ENCODE data around the gene GRIN2C. TPM values are rescaled to one million over a fixed set of nuclear protein-coding genes. Genes with fewer than 3 reads are reported as not detected.

Gene GRIN2C
- total RNA-seq, 1 donor from 2014 or later, result 0.02 TPM

DNA sequence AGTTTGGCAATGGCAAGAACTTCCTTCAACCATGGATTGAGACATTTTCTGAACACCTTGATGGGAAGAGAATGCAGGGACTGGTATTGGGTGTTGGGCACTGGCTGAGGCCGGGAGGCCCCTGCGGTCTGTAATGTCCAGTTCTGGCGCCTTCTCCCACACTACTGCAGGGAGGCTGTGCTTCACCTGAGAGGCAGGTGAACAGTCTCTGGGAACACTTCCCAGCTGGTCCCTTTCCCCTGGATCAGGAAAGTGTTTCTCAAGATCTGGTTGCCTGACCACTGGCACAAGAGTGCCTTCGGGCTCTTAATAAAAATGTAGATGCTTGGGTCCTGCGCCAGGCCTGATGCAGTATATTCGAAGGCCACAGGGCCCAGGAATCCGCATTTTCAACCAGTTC lies 55.0 kb downstream of the GRIN2C start:
- no peak overlapping the region for H3K27ac Mint-ChIP-seq (ENCODE audit: unreplicated experiment)
- peaks cover 1% of the 10 kb centered on the region for H3K36me3 Mint-ChIP-seq (ENCODE audit: low read depth)

DNA sequence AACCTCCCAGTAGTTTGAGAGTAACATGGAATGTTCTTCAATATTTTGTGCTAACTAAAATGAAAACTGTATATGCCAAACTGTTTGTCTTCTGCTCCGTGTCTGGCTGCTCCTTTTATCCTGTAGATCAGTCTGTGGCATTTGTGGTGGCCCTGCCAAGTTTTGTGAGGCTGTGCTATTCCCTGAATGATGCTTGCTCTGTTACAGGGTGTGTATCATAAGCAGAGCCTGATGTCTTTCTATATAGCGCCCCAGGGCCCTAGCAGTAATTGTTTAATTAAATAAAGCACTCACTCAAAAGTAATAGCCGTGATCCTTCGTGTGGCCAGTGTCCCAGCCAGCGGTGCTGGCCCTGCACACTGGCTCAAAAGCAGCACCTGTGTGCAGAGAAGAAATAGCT lies 55.7 kb downstream of the GRIN2C start:
- Mint-ChIP-seq H3K4me3 (no peak overlapping the region), H3K27me3 (ENCODE audit: low read depth) (no peaks in the 10 kb centered on the region), H3K4me1 (no peaks in the 10 kb centered on the region), H3K9me3 (no peaks in the 10 kb centered on the region), H3K36me3 (ENCODE audit: low read depth) (peaks cover 2% of the 10 kb centered on the region), H3K27ac (ENCODE audit: unreplicated experiment) (no peak overlapping the region)
- TF ChIP-seq, protein P1, sequence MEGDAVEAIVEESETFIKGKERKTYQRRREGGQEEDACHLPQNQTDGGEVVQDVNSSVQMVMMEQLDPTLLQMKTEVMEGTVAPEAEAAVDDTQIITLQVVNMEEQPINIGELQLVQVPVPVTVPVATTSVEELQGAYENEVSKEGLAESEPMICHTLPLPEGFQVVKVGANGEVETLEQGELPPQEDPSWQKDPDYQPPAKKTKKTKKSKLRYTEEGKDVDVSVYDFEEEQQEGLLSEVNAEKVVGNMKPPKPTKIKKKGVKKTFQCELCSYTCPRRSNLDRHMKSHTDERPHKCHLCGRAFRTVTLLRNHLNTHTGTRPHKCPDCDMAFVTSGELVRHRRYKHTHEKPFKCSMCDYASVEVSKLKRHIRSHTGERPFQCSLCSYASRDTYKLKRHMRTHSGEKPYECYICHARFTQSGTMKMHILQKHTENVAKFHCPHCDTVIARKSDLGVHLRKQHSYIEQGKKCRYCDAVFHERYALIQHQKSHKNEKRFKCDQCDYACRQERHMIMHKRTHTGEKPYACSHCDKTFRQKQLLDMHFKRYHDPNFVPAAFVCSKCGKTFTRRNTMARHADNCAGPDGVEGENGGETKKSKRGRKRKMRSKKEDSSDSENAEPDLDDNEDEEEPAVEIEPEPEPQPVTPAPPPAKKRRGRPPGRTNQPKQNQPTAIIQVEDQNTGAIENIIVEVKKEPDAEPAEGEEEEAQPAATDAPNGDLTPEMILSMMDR (conservative IDR thresholded peaks at IDR 0.05), result no peak
- DNase-seq (ENCODE audit: low read depth, low spot score), result no peak

More for the DNA sequence above, 55.0 kb downstream of the GRIN2C start:
- no peak for DNase-seq (ENCODE audit: low read depth, low spot score)
- Mint-ChIP-seq H3K27me3 (ENCODE audit: low read depth) (no peaks in the 10 kb centered on the region), H3K4me1 (no peaks in the 10 kb centered on the region), H3K4me3 (no peak overlapping the region), H3K9me3 (no peaks in the 10 kb centered on the region)
- TF ChIP-seq, protein P1 (conservative IDR thresholded peaks at IDR 0.05), result no peak

DNA sequence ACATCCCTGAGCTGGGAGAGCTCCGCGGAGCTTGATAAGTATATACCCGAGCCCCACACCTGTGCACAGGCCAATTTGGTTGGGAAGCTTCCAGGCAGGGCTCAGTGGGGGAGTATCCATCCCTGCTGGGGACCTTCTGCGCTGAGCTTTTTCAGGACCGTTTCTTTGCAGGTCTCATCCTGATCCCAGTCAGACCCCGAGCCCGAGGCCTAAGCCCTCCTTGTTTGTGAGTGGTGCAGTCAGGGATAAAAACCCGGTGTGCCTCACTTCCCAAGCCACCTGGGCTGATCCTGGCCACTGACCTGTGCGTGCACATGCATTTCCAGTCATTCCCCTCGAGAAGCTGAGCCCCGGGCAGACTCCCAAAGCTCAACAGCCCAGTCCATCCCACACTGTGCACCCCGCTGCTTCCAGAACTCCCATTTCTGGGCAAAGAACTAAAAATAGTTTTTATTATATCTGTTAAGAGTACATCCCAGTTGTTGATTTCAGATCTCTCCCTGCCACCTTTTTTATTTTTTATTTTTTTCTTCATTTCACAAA lies 56.2 kb downstream of the GRIN2C start:
- H3K4me3 Mint-ChIP-seq, result no peak overlapping the region
- TF ChIP-seq, protein P1 (conservative IDR thresholded peaks at IDR 0.05), result no peak
- H3K36me3 Mint-ChIP-seq (ENCODE audit: low read depth), result peaks cover 2% of the 10 kb centered on the region
- H3K9me3 Mint-ChIP-seq, result no peaks in the 10 kb centered on the region
- no peaks in the 10 kb centered on the region for H3K4me1 Mint-ChIP-seq
- no peaks in the 10 kb centered on the region for H3K27me3 Mint-ChIP-seq (ENCODE audit: low read depth)
- no peak overlapping the region for H3K27ac Mint-ChIP-seq (ENCODE audit: unreplicated experiment)
- no peak for DNase-seq (ENCODE audit: low read depth, low spot score)

DNA sequence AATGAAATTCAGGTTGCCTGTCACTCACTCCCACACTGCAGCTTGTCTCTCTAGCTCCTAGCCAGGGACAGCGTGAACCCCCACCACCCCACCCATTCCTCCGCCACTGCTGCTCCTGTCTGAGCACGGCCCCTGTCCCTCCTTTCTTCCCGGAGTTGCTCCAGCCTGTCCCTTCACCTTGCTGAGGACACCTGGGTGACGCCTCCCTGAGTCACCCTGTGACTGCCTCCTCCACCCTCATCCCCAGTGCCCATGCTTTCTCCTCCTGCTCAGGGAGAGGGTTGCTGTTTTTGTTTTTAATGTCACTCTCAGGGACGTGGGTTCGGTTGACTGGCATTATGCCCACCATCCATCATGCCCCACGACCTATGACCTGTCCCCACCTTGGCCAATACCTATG lies 57.8 kb downstream of the GRIN2C start:
- H3K27ac Mint-ChIP-seq (ENCODE audit: unreplicated experiment), result no peak overlapping the region
- H3K9me3 Mint-ChIP-seq, result no peaks in the 10 kb centered on the region
- TF ChIP-seq, protein P1 (conservative IDR thresholded peaks at IDR 0.05), result no peak
- DNase-seq (ENCODE audit: low read depth, low spot score), result no peak
- no peaks in the 10 kb centered on the region for H3K4me1 Mint-ChIP-seq
- no peaks in the 10 kb centered on the region for H3K27me3 Mint-ChIP-seq (ENCODE audit: low read depth)
- peaks cover 2% of the 10 kb centered on the region for H3K36me3 Mint-ChIP-seq (ENCODE audit: low read depth)
- no peak overlapping the region for H3K4me3 Mint-ChIP-seq

DNA sequence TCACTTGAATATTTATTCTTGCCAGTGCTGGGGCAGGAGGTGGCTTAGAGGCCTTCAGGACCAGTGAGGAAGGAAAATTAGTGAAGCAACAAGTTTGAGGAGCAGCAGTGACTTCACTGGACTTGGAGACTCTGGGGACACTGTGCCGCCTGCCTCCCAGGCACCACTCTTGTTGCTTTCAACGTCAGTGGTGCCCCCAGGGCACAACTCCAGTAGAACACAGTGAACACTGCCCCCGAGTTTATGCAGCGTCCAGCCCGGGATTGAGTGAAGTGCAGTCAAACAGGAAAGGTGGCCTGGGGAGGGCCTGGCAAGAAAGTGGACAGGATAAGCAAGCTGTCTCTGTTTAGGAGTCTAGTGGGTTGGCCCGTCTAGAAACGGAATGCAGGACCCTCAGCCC lies 59.2 kb downstream of the GRIN2C start:
- TF ChIP-seq, protein P1 (conservative IDR thresholded peaks at IDR 0.05), result no peak
- Mint-ChIP-seq H3K27me3 (ENCODE audit: low read depth) (no peaks in the 10 kb centered on the region), H3K4me1 (no peaks in the 10 kb centered on the region), H3K4me3 (no peak overlapping the region), H3K27ac (ENCODE audit: unreplicated experiment) (no peak overlapping the region), H3K36me3 (ENCODE audit: low read depth) (peaks cover 2% of the 10 kb centered on the region), H3K9me3 (no peaks in the 10 kb centered on the region)
- DNase-seq (ENCODE audit: low read depth, low spot score), result no peak
